ENCODE measurements around the gene KRTAP10-1. TPM values are rescaled to one million over a fixed set of nuclear protein-coding genes. Genes with fewer than 3 reads are reported as not detected.
"Not testable (repeated sequence)": the region's sequence is repeated elsewhere in the genome, so short reads cannot be mapped to it uniquely, and the experiment has no call there.

KRTAP10-1 gene, protein sequence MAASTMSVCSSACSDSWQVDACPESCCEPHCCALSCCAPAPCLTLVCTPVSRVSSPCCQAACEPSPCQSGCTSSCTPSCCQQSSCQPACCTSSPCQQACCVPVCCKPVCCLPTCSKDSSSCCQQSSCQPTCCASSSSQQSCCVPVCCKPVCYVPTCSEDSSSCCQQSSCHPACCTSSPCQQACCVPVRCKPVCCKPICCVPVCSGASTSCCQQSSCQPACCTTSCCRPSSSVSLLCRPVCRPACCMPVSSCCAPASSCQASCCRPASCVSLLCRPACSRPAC
- not detected in 2 replicates for total RNA-seq (2014; rRNA removed; shearing (Covaris generic))
- polyA plus RNA-seq (2015; cell fraction: cytosol; rRNA removed), result not detected in 2 replicates
- polyA plus RNA-seq (2015; cell fraction: nucleus; rRNA removed), result not detected in 2 replicates

- DNase-seq (ENCODE audit: low read depth, low spot score), result no peak
- in situ Hi-C loops (cut with HindIII; ENCODE audit: low pct_unique_long_range_greater_than_20kb, low sequenced_read_pairs), result no loop called here
Measured at GRCh38 chr21:44539991-44540666, at the start of gene KRTAP10-1. TSS of gene KRTAP10-1 (minus strand) at chr21:44540195. CDS start at chr21:44540150, 45 bp downstream.

DNA sequence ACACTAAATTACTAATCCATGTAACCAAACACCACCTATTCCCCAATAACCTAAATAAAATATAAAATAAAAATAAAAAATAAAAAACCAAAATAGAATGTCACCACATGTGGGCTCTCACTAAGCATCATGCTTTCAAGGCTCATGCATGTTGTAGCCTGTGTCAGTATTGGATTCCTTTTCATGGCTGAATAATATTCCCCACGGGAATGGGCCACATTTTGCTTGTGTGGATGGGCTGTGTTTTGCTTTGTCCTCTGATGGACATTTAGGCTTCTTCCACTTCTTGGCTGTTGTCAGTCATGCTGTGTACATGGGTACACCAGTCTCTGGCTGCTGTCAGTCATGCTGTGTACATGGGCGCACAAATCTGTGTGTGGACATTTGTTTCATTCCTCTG is 49.1 kb upstream of the KRTAP10-1 start:
- in situ Hi-C loops (cut with HindIII; ENCODE audit: low pct_unique_long_range_greater_than_20kb, low sequenced_read_pairs), result no loop called here
- no peak for DNase-seq (ENCODE audit: low read depth, low spot score)

DNA sequence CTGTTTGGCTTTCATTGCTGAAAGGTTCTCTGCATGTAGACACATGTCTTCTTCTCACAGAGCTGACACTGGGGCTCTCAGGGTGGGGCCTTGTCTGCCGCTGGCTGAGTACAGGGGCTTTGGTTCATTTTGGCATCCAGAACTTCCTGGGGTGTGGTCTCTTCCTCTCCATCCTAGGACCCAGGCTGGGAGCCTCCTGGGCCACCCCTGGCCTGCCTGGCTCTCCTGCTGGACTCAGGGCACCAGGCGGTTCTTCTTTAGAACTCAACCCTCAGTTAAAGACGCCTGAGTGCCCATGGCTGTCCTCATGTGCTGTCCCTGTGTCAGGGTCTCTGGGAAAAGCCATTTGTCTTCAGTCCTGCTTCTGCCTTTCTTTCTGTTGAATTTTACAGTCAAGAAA is 45.9 kb upstream of the KRTAP10-1 start:
- DNase-seq (ENCODE audit: low read depth, low spot score), result no peak
- in situ Hi-C loops (cut with HindIII; ENCODE audit: low pct_unique_long_range_greater_than_20kb, low sequenced_read_pairs), result no loop called here

DNA sequence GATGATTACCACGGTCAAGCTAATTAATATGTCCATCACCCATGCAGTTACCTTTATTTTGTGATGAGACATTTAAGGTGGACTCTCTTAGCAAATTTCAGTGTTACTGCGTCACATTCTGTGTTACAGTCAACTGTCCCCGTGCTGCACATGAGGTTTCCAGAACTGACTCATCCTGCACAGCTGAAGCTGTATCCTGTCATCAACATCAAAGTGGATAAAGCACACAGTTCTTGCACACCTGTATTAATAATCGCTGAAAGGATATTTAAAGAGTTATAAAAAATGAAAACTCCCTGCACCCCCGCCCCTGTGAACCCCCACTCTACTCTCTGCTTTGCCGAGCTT is 43.8 kb upstream of the KRTAP10-1 start:
- no peak for DNase-seq (ENCODE audit: low read depth, low spot score)
- in situ Hi-C loops (cut with HindIII; ENCODE audit: low pct_unique_long_range_greater_than_20kb, low sequenced_read_pairs), result no loop called here

- in situ Hi-C loops (cut with HindIII; ENCODE audit: low pct_unique_long_range_greater_than_20kb, low sequenced_read_pairs), result no loop called here
- no peak for DNase-seq (ENCODE audit: low read depth, low spot score)
Measured at GRCh38 chr21:44583089-44583799, 43.2 kb upstream of the KRTAP10-1 start.

DNA sequence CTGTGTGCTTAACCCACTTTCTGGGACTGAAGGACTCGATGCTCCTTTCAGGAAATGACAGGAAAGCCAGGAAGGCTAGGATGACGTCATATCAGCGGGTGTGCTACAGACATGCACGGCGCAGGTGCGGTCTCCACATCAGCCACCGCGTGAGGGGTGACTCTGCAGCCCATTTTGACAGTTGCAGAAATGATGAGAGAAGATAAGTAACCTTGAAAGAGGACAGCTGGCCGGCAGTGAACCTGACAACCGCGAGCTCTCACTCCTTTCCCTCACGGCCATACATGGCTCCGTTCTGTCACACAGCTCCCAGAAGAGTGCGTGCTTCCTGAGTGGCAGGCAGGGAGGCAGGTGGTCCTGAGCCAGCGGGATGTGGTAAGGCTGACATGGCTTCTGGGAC is 42.1 kb upstream of the KRTAP10-1 start:
- in situ Hi-C loops (cut with HindIII; ENCODE audit: low pct_unique_long_range_greater_than_20kb, low sequenced_read_pairs), result no loop called here
- DNase-seq (ENCODE audit: low read depth, low spot score), result no peak

DNA sequence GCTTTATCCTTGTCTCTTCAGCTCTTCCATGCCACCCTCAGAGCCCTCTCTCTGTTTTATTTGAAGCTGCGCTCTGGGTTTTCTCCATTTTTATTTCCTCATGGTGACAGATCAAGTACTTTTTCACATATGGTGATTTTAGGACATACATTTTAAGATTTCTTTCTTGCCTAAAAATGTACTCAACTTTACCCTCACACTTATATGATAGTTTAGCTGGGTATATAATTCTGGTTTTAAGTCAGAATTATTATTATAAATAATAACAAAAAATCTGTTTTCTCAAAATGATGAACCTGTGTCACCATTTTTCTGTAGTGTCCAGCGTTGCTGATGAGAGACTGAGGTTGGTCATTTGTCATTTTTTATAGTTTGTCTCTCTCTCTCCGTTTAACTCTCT is 41.2 kb upstream of the KRTAP10-1 start:
- in situ Hi-C loops (cut with HindIII; ENCODE audit: low pct_unique_long_range_greater_than_20kb, low sequenced_read_pairs), result no loop called here

GRCh38 chr21:44580231-44580821 is 40.3 kb upstream of the KRTAP10-1 start, which contains the start of gene KRTAP10-5:
TSS of gene KRTAP10-5 (minus strand) at chr21:44580604. CDS start at chr21:44580578, 26 bp downstream.
- DNase-seq (ENCODE audit: low read depth, low spot score); in situ Hi-C loops (cut with HindIII; ENCODE audit: low pct_unique_long_range_greater_than_20kb, low sequenced_read_pairs): not testable (repeated sequence)

More for the DNA sequence above, 41.2 kb upstream of the KRTAP10-1 start:
- no peak for DNase-seq (ENCODE audit: low read depth, low spot score)

DNA sequence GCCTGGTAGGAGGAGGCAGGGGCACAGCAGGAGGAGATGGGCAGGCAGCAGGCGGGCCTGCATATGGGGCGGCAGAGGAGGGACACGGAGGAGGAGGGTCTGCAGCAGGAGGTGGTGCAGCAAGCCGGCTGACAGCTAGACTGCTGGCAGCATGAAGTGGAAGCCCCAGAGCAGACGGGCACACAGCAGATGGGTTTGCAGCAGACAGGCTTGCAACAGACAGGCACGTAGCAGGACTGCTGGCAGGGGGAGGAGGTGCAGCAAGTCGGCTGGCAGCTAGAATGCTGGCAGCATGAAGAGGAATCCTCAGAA is 39.8 kb upstream of the KRTAP10-1 start:
- in situ Hi-C loops (cut with HindIII; ENCODE audit: low pct_unique_long_range_greater_than_20kb, low sequenced_read_pairs), result no loop called here
- DNase-seq (ENCODE audit: low read depth, low spot score), result no peak

GRCh38 chr21:44579056-44579832 is 39.2 kb upstream of the KRTAP10-1 start:
- in situ Hi-C loops (cut with HindIII; ENCODE audit: low pct_unique_long_range_greater_than_20kb, low sequenced_read_pairs), result no loop called here
- no peak for DNase-seq (ENCODE audit: low read depth, low spot score)

DNA sequence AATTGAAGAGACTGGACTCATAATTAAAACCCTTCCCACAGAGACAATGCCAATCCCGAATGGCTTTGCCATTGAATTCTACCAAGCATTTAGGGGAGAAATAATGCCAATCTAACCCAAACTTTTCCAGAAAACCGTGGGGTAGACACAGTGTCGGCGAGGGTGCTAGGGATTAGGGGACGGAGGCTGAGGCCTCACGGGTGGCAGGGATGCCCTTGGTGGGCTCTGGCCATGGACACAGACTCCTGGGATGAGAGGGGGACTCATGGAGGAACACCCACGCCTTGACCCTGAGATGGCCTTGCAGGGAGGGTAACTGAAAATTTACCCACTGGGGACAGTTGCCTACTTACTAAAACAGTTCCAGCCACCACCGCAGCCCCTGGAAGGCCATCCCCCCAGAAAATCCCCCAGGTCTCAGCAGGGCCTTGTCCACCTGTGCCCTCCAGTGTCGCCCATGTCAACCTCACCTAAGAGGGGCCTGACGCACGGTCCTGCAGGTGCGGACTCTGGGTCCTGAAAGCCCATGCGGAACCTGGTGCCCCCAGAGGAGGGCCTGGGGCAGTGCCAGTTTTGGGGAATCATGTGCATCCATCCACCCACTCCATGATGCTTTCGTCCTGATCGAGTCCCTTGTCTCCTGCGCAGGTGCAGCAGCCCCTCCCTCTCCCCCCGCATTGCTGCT is 38.5 kb upstream of the KRTAP10-1 start:
- in situ Hi-C loops (cut with HindIII; ENCODE audit: low pct_unique_long_range_greater_than_20kb, low sequenced_read_pairs), result no loop called here
- no peak for DNase-seq (ENCODE audit: low read depth, low spot score)

DNA sequence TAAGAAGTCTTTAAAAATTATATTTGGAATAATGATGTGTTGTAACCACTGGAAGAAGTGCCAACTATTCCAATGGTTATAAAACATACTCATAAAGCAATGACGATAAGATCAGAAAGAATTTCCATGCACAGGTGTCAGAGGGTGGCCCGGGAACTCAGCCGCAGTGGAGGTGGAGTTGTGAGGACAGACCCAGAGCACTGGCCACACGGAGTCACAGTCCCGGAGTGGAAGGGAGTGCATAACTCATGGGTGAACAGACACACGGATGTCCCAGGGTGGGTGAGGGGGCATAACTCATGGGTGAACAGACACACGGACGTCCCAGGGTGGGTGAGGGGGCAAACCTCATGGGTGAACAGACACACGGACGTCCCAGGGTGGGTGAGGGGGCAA is 36.0 kb upstream of the KRTAP10-1 start:
- no peak for DNase-seq (ENCODE audit: low read depth, low spot score)
- in situ Hi-C loops (cut with HindIII; ENCODE audit: low pct_unique_long_range_greater_than_20kb, low sequenced_read_pairs), result no loop called here

DNA sequence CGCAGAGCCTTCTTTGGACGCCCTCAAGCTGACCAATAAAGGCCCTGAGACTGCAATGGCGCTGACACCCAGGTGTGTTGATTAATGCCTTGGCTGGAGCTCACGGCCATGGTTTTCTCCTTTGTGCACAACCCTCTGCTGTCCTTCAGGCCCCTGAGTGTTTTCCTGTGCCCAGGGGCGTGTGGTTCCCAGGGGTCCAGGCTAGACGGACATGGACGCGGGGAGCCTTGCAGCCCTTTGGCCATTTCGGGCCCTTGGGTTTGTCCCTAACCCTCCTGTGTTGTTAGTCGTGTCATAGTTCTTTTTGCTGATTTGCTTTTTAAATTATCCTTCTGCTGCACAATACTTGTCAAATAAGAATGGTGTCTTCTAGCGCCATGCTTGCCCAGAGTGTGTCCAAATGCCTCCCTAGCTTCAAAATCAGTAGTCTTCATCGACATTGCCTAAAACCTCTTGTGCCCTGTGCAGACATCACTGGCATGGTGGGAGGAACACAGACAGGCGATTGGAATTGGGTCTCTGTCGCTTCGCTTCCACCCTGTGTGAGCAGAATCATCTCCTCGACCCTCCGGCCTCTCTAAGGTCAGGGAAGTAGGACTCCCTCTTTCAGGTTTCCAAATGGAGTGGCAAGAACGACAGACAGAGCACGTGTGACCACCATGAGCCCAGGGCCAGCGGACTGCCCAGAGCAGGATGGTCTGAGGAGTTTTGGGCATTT is 35.5 kb upstream of the KRTAP10-1 start:
- no peak for DNase-seq (ENCODE audit: low read depth, low spot score)
- in situ Hi-C loops (cut with HindIII; ENCODE audit: low pct_unique_long_range_greater_than_20kb, low sequenced_read_pairs), result no loop called here

- no peak for DNase-seq (ENCODE audit: low read depth, low spot score)
- in situ Hi-C loops (cut with HindIII; ENCODE audit: low pct_unique_long_range_greater_than_20kb, low sequenced_read_pairs), result no loop called here
Measured at GRCh38 chr21:44574457-44575306, 34.7 kb upstream of the KRTAP10-1 start.

GRCh38 chr21:44573630-44574456 is 33.8 kb upstream of the KRTAP10-1 start, which contains the start of gene KRTAP10-4:
TSS of gene KRTAP10-4 (plus strand) at chr21:44573729. CDS start at chr21:44573759, 30 bp downstream.
- DNase-seq (ENCODE audit: low read depth, low spot score); in situ Hi-C loops (cut with HindIII; ENCODE audit: low pct_unique_long_range_greater_than_20kb, low sequenced_read_pairs): not testable (repeated sequence)
